T47D (cell line): ENCODE measurements around the gene SIM1.

Experiments
- DNase-seq, 2 experiments: peaks; one replicate each; pipeline versions ENCODE4 v3.0.0 to v3.0.0-alpha.2; 2011 to 2012; ENCODE audit warnings: low read depth in 1 of 2, low spot score in 1 of 2
- JUND ChIP-seq: IDR thresholded peaks from 2 replicates; pipeline ENCODE4 v1.6.1; 2012; ENCODE audit warnings: low read depth
- in situ Hi-C: cut with HindIII; loops from 2 replicates; pipeline ENCODE4 v1.10.0; 2016; ENCODE audit warnings: low sequenced_read_pairs, low pct_unique_long_range_greater_than_20kb

Gene SIM1

DNA sequence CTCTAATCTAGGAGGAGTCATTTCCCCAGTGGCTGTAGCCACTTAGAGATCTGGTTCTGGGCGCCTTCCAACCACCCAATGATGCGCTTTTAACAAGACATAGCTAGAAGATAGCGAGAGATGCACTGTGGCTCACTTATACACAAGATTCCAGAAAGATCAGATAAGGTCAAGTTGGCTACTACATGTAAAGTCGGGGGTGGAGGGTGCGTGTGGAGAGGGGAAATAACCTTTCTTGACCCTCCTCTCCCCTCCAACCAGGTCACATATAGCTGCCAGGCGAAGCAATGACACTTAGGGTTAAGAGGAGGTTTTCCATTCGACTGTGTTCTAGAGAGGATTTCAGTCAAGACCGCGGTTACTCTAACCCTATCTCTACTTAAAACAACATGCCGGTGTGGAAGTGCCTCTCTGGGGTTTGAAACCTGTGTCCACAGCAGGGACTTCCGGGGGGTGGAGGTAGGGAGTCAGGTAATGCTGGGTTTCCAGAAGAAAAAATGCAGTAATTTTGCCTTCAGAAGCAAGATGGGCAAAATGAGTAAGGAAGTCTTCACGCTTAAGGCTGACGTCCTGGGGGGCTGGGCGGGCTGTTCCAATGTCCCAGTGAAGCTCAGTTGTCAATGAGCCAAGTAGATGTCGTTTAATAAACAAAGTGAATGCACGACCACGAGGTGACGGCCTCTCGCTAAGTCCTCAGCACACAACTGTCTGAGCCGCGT lies 1.8 kb upstream of the SIM1 start:
- in situ Hi-C loops: no loop called here
- no peak for DNase-seq
- TF ChIP-seq JUND: no peak

DNA sequence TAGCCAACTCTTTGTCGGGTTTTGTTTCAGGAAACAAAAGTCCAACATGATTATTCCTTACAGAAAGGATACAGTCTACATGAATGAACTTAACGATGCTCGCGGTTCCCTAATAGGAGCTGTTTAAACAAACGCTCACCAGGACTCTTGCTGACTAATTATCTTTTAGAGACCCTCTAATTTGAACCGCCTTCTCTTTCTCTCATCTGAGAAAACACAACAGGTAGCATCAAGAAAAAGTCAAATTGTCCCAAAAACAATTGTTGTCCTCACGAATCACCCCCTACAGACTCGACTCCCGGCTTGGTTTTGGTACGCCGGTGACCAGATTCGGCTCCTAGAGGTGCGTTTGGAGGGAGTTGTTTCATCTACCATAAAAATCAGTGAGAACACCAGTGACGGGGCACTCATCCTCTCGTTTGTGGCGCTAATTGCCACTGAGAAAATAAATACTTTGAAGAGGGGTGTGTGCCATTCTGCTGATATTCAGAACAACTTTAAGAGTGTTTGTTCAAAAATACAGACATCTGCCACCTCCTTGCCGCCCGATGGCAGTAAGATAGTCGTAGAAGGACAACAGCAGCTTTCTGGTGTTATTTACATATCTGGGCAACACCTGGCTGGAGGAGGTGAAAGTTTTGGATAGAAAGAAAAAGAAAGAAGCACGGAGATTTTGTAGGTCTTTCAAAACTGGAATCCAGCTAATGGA lies 1.1 kb upstream of the SIM1 start:
- no peak for DNase-seq
- TF ChIP-seq JUND: no peak
- in situ Hi-C loops: no loop called here

DNA sequence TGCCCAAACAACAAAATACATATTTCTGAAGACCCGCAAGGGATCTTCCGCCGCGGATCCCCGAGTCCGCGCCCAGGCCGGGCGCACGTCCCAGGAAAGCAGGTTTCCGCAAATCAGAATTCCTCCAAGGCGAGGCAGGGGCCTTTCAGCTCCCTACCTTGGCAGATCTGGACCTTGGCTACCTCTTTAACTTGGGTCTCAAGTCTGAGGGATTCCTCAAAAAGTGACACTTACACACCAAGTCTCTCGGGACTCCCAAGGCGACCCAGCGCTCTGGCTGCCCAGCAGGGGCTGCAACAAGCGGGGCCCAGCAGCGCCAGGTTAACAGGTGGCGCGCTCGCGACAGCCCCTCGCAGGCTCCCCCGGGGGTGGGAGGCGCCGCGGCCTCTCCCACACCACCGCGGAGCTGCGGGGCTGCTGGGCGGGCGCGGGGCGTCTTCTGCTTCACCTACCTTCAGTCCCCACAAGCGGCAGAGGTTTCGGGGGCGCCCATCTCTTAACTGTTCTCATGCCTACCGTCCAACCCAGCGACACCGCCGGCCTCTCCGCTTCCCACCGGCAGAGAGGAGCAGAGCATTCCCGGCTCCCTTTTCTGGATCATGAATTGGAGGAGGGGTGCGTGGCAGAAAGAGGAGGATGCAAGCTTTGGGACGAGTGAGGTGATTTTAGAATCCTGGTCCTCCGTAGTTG lies 414 bp downstream of the SIM1 start:
- no peak for DNase-seq
- no peak for TF ChIP-seq JUND
- in situ Hi-C loops: no loop called here

DNA sequence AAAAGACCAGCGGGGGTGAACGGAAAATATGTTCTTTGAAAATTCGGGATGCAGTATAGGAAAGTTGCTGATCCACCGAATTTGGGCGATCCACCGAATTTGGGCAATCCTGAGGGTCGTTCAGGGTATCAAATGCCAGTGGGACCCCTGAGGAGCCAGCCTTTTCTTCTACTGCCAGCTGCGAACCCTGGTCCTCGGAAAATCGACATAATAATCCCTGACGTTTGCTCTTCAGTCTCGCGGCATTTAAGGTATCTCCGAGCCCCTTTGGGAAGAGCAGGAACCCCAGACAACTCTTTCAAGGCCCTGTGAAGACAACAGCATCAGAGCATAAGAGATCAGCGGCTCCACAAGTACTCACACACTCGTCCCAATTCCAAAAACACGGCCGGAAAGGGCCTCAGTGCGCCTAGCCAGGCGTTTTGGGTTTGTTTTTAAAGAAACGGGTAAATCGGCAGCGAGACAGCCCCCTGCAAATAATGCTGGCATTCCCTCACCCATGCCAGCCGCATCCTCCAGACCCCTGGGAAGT lies 1.0 kb downstream of the SIM1 start:
- DNase-seq: no peak
- TF ChIP-seq JUND: no peak
- in situ Hi-C loops: no loop called here

DNA sequence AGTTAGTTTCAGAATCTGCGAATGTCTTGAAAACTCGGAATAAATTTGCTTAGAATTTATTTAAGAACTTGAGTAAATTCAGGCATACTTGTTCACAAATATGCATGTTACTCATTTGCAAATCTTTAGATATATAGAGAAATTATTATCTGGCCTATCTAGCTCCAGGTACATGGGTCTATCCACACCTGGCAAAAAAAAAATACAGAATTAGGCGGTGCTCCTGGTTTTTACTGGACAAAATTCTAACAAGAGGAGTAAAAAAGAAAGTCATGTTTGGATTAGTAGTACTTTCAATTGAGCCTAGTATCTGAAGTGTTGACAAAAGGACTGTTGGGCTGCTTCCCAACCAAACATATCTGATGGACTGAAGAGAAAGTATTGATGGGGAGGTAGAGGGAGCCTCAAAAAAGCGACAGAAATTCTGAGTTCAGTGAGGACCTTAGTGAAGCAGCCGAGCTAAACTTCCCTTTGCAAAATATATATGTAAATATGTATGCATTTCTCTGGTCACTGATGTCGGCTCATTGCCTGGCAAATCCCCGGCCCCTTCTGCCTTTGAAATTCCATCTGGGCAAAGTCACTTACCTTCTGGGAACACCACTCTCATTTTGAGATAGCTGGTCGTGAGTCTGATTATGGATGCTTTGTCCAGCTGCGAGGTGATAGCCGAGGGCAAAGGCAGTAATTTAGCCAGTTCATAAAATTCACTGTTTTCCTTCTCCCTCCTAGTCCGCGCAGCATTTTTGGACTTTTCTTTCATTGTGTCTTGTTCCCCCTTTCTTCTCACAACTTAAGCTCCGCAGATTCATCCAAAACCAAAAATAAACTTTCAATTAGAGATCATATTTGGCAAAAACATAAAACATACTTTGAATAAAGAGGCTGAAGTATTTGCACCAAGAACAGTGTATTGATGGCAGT lies 1.8 kb downstream of the SIM1 start:
- no peak for DNase-seq
- in situ Hi-C loops: no loop called here
- TF ChIP-seq JUND: no peak

DNA sequence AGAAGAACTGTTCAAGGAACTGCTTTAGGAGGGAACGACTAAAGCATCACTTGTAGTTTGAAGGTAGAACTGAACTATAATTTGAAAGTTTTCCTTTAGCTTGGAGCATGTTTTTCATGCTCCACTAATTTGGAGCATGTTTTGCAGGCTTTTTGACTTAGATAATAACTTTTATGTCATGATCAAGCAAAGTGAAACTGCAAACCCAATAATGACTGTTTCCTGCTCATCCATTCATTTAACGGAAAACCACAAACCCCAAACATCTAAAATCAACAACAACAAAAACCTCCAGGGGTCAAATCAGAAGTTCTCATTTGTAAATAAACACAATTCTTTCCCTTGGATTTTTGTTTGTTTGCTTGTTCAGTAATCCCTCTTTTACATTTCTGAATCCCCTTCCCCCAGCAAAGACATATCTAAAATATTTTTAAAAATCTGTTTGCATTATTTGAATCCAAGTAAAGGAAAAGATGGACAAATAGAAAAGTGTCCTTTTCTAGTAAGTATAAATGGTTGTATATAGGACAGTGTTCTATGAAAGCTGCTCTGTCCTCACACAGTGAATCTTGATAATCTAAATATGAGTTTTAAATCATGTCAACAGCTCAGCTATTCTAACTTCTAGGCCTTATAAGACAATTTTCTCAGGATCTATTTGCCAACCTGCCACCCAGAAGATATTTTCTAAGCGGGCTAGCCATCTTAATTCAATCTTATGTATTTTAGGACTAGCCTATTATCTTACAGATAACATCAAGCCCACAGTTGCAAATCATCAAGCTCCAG lies 2.6 kb downstream of the SIM1 start:
- in situ Hi-C loops: no loop called here
- no peak for DNase-seq
- TF ChIP-seq JUND: no peak

DNA sequence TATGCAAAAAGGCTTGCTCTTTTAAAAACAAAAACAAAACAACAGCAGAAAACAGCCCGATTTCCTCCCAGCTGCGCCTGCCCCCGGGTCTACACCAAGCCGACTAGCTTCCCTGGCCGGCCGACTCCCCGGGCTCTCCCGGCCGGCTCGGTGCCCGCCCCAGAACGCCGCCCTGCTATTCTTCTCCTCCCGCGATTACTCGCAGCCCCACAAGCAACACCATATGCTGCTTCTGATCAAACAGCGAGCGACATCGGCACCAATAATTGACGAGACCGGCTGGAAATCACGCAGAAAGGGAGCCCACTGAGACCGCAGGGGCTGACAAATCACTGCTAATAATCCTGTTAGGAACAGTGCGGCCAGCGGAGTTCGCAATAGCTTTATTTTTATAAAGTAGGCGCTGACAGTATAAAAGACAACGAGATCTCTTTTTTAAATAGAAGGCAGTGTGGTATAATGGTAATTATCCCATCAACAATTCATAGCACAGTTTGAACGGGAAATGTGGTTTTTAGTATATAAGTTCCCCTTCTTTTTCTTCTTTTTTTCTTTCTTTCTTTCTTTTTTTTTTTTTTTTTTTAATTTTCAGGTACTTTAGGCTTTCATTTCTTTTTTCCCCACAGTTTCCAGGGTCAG lies 3.3 kb downstream of the SIM1 start:
- DNase-seq: peak; percentile 39 to 62
- in situ Hi-C loops: no loop called here
- TF ChIP-seq JUND: no peak

DNA sequence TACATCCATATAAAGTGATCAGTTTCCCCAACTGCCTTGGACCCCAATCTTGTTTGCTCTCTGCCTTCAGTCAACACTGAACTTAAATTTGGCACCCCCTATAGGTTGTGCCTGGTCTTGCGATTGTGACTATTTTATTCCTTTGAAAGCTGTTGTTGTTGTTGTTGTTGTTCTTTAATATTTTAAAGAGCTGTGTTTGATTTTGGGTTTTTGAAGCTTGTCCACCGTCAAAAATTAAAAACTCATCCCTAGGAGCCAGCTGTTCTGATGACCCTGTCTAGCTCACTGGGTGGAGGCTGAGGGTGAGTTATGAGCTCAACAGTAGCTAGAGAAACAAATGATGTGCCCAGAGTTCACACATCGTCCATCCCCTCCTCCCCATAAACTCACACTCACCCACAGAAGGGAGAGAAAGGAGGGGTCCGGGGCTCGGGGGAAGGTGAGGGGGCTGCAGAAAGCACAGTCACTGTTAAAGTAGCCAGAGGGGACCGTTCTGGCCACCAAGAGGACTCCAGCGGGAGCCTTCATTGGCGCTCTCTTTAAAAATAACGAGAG lies 4.0 kb downstream of the SIM1 start:
- no peak for TF ChIP-seq JUND
- DNase-seq: no peak
- in situ Hi-C loops: no loop called here

DNA sequence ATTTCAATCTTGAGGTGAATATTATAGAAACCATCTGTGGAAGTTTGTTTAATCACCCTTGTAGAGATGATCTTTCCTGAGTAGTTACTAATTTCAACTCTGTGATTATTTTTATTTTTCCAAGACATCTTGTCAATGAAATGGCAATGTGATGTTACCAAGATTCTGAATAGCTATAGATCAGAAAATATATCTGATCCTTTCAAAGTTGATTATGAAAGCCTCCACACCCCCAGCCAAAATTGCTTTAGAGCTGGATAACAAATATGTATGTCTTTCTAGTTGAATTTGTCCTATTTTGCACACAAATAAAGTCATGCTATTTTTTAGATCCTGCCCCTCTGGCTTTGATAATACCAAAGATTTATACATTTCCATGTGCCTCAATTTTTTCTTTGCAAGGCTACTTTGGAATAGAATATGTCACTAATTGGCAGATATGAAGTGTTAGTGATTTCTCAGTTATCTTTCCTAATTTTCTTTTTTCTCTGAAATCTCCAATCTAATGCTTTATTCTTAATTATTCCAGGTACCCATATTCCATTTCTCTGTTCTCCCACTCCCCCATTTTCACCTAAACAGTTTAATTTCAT lies 5.0 kb downstream of the SIM1 start:
- DNase-seq: no peak
- in situ Hi-C loops: no loop called here
- TF ChIP-seq JUND: no peak

DNA sequence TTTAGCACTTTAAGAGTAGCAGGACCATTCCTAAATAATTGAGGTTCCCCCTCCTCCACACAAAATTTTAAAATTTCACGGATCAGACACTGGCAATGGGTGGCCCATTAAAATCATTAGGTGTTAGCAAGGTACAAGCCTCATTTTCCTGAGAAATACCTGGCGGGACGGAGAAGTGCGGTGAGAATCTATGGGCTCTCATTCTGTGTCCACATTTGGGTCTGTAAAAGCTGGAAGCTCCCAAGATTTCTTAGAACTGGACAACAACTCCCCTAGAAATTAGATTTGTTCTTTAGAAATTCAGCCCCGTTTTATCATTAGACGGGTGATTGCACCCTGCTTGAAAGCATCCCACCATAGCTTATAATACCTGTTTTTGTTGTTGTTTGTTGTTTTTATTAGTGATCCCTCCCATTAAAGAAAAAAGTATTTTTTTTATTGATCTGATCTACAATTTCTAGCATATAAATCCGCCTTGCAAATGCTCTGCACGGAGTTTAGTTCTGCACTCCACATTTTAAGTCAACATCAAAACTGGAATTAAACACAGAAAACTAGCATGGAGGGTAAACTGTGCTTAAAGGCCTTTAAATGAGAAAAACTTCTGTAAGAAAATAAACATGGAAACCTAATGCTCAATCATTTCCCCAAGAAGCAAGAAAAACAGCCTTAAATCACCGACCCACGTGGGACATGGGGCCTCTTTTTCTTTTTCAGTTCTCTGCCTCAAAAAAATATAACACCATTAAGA lies 5.7 kb downstream of the SIM1 start:
- in situ Hi-C loops: no loop called here
- no peak for TF ChIP-seq JUND

More for the DNA sequence above, 5.7 kb downstream of the SIM1 start:
- DNase-seq: no peak
